G401 (cell line): Measurements from ENCODE around the gene DYNC1H1. TPM values are rescaled to one million over a fixed set of nuclear protein-coding genes. Genes with fewer than 3 reads are reported as not detected.
"Not testable (repeated sequence)": the region's sequence is repeated elsewhere in the genome, so short reads cannot be mapped to it uniquely, and the experiment has no call there.

Experiments used
- DNase-seq: peaks from one replicate; pipeline ENCODE4 v3.0.0-alpha.2; 2015; ENCODE audit warnings: low spot score
- in situ Hi-C: cut with HindIII; loops from 2 replicates; pipeline ENCODE4 v1.10.0; 2016; ENCODE audit warnings: low sequenced_read_pairs, mixed read lengths
- total RNA-seq: library from RNA; depleted of rRNA; stranded (reverse); fragments of >200 nt; shearing (Covaris generic); gene quantifications from 2 replicates; pipeline ENCODE4 v1.2.3, GENCODE V29; 2014

Gene DYNC1H1
- total RNA-seq, 1 experiment from 2014 or later = 187 TPM

GRCh38 chr14:102047808-102048540 lies 83.6 kb downstream of the DYNC1H1 start:
- no peak for DNase-seq
- in situ Hi-C loops = no loop called here

DNA sequence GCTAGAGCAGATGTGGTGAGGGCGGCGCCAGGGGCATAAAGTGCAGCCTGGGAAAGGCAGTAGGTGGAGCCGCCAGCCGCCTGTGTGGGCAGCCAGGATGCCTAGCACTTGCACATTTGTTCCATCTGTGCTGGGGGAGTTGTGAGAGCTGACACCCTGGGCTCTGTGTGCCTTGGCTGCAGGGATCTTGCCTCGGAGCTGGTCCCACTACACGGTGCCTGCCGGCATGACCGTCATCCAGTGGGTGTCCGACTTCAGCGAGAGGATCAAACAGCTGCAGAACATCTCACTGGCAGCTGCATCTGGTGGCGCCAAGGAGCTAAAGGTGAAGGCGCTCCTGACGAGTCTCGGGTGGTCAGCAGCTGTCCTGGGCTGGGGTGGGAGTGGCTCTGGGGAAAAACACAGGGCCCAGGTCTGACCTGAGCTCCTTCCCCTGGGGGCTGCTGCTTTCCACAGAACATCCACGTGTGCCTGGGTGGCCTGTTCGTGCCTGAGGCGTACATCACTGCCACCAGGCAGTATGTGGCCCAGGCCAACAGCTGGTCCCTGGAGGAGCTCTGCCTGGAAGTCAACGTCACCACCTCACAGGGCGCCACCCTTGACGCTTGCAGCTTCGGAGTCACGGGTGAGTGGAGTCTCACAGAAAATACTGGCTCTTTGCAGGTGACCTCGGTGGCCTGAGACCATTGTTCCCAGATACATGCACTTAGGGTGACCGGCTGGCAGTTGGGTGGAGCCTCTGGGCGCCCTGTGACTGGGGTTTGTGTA lies 85.1 kb downstream of the DYNC1H1 start:
- in situ Hi-C loops = no loop called here
- DNase-seq = no peak

- in situ Hi-C loops = no loop called here
- no peak for DNase-seq
Measured at GRCh38 chr14:102050026-102050405, 85.6 kb downstream of the DYNC1H1 start.

DNA sequence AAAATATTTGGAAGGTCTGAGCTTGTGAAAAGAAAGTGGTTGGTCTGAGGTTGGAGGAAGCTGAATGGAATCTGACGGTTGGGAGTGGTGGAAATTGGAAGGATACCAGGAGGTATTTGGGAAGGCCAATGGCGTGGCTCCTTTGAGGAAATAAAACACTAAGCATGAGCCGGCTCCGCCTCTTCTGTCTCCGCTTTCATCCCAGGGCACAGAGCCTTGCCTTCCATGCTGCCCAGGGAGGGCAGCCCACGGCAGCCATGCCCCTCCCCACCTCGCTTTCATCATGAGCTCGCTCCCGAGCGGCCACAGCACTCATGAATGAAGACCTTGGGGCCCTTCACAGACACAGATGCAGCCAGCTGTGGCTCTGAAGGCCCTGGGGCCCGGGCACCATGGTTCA lies 86.3 kb downstream of the DYNC1H1 start:
- no peak for DNase-seq
- in situ Hi-C loops = no loop called here

DNA sequence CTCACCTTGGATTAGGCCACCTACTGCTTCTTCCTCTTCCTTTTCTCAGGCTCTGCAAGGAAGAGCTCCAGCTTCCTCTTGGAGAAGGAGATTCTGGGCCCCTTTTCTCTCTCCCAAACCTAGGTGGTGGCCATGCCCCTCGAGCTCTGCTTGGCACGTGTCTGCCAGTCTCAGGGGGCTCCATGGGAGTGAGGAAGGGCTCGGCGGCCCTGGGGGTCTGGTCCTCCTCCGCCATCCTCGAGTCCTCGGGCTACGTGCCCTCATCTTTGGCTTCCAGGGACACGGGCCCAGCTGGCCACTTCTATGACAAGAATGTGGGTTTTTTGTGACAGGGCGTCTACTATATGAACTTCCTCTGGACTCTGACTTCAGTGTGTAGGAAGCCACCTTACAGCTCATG lies 88.1 kb downstream of the DYNC1H1 start:
- in situ Hi-C loops = no loop called here
- no peak for DNase-seq

GRCh38 chr14:102055181-102055901 lies 91.0 kb downstream of the DYNC1H1 start:
- in situ Hi-C loops = no loop called here
- DNase-seq = peak; percentile 27

GRCh38 chr14:102056694-102057442 lies 92.5 kb downstream of the DYNC1H1 start:
- DNase-seq = no peak
- in situ Hi-C loops = no loop called here

DNA sequence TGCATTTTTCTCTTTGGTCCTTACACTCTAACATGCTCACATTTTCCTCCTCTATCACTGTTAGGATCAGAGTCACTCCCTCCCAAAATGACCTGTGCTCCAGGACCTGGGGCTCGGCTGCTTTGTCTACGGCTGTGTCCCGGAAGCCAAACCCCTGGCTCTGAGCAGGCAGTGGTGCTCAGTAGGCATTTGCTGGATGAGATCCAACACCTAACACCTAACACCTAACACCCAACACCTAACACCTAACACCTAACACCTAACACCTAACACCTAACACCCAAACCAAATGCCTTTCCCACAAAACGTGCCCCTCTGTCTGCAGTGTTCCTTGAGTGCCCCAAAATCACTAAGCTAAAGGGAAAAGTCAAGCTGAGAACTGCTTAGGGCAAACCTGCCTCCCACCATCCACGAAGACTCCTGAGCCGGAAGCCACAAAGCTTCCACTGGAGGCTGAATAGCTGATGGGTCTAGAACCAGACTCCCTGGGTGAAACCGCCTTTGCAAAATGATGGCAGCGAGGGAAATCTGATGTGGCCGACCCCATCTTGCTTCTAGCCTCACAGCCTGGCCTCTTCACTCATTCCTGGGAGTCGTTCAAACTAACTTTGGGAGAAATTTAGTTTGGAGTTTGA lies 93.2 kb downstream of the DYNC1H1 start:
- no peak for DNase-seq
- in situ Hi-C loops = no loop called here

DNA sequence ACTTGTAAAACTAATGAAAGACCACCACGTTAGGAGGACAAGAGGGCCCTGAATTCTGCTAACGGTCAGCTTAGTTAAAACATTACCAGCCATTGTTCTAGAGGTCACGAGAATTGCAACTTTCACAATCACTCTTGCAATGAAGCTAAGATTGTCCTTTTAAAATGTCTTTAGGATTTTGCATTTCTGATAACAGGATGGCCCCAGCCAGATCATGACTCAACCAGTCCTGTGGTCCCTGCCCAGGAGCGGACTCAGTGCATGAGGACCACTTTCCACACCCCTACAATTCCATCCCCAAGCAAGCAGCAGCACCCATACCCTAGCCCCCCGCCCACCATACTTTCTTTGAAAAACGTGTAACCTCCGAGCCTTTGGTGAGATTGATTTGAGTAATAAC lies 93.8 kb downstream of the DYNC1H1 start:
- in situ Hi-C loops = no loop called here
- no peak for DNase-seq

GRCh38 chr14:102058961-102059360 lies 94.6 kb downstream of the DYNC1H1 start:
- no peak for DNase-seq
- in situ Hi-C loops = no loop called here

DNA sequence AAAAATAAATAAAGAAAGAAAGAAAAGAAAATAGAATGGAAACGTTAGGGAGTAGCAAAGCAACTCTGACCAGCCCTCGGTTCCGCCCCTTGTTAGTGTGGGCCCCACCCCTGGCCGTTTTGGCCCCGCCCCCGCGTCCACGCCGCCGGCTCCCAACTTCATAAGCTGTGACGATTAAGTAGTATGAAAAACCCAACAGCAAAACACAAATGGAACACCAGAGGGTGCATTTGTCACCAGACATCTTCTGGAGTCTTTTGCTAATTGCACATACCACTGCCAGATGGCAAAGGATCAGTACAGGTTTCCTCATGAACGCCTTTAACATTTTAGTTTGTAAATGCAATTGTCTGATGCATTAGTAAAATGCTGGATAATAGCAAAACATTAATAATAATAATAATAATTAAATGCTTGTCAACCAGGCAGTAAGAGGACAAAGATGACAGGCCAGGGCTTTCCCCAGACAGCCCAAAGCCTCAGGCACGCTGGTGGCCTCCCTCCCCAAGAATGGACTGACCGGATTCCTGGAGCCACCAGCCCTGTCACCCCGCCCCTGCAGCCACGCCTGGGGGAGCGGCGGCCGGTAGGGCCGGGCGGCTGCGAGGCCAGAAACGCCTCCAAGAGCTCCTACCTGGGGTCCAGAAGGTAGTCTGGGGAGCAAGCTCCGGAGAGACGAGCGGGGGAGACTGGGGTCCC lies 98.9 kb downstream of the DYNC1H1 start:
- in situ Hi-C loops = no loop called here
- DNase-seq = peak; percentile 88

- no peak for DNase-seq
- in situ Hi-C loops = no loop called here
Measured at GRCh38 chr14:102063808-102064429, 99.5 kb downstream of the DYNC1H1 start.

DNA sequence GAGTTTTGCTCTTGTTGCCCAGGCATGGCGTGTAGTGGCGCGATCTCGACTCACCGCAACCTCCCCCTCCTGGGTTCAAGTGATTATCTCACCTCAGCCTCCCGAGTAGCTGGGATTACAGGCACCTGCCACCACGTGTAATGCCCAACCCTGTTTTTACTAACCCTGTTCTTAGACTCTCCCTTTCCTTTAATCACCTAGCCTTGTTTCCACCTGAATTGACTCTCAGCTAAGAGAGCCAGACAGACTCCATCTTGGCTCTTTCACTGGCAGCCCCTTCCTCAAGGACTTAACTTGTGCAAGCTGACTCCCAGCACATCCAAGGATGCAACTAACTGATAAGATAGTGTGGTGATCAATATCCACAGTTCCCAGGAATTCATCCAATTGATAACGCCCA lies 100.2 kb downstream of the DYNC1H1 start:
- DNase-seq, in situ Hi-C loops: not testable (repeated sequence)

DNA sequence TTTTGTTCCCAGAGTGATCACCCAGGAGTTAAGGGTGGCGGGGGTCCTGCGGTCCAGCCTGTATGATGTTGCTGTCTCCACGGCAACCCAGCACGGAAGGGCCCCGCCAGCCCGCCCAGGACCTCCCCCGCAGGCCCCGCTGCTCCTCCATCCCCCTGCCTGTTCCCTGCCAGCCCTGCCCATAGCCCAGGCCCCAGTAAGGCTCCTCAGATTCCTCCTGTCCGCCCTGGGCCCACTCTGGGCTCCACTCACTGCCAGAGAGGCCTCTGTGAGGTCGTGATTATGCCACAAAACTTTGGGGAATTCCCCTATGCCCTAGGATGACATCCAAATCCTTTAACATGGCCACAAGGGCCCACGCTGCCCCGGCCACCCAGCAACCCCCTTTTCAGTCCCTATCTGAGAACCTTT lies 101.7 kb downstream of the DYNC1H1 start:
- in situ Hi-C loops = no loop called here

DNA sequence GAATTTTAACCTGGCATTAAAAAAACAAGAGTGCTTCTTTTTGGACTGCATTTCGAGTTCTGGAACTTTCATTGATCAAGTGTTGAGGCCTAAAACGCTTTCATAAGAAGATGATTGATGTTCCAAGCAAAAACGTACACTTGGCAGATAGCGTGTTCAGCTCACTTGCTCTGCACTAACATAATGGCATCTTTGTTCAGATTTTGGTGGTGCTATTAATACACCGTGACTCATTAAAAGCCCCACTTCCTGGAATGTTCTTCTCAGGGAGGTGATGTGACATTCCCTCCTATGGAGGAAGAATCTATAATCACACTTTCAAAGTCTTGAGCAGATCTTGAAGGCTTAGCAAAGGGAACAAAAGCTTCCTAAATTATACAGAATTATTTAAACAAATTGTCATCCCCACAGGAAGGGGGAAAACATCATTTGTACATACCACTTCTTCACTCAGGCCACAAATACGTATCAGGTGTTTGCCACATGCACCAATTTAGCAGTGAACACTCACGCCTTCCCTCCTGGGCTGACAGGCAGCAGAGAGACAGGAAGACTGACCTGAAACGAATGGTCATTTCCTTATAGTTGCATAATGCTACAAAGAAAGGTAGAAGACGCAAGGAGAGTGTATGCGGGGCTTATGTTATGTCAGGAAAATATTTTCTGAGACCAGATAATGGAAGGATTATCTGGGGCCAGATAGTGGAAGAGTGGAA lies 107.1 kb downstream of the DYNC1H1 start:
- in situ Hi-C loops = no loop called here
- no peak for DNase-seq

More for the DNA sequence above, 101.7 kb downstream of the DYNC1H1 start:
- DNase-seq = no peak

- in situ Hi-C loops = no loop called here
- no peak for DNase-seq
Measured at GRCh38 chr14:102074415-102074964, 110.1 kb downstream of the DYNC1H1 start.

- in situ Hi-C loops = loop anchor here (25.0 kb wide), 1 partner anchor 237 kb away; the partner anchor contains the start of genes MOK and ZNF839
- DNase-seq = no peak
Measured at GRCh38 chr14:102075155-102075554, 110.8 kb downstream of the DYNC1H1 start.
